ENCODE measurements around the gene RASSF3. TPM values are rescaled to one million over a fixed set of nuclear protein-coding genes. Genes with fewer than 3 reads are reported as not detected.
"Not testable (repeated sequence)": the region's sequence is repeated elsewhere in the genome, so short reads cannot be mapped to it uniquely, and the experiment has no call there.

The RASSF3 gene
- total RNA-seq, 1 donor from 2014 or later = 75.3 TPM

GRCh38 chr12:64688219-64688618, 77.9 kb downstream of the RASSF3 start:
- intact Hi-C loops (cut with micrococcal nuclease) = no loop called here

- intact Hi-C loops (cut with micrococcal nuclease) = no loop called here
Observed at GRCh38 chr12:64688715-64689114, 78.4 kb downstream of the RASSF3 start.

GRCh38 chr12:64690236-64690635, 79.9 kb downstream of the RASSF3 start:
- intact Hi-C loops (cut with micrococcal nuclease) = not testable (repeated sequence)

GRCh38 chr12:64691227-64691794, 81.0 kb downstream of the RASSF3 start:
- intact Hi-C loops (cut with micrococcal nuclease) = no loop called here

- intact Hi-C loops (cut with micrococcal nuclease) = no loop called here
Observed at GRCh38 chr12:64691795-64692583, 81.7 kb downstream of the RASSF3 start.

- intact Hi-C loops (cut with micrococcal nuclease) = no loop called here
Observed at GRCh38 chr12:64694130-64695040, 84.1 kb downstream of the RASSF3 start.

- intact Hi-C loops (cut with micrococcal nuclease) = no loop called here
Observed at GRCh38 chr12:64695550-64695949, 85.3 kb downstream of the RASSF3 start.

- intact Hi-C loops (cut with micrococcal nuclease) = no loop called here
Observed at GRCh38 chr12:64696080-64696741, 85.9 kb downstream of the RASSF3 start.

- intact Hi-C loops (cut with micrococcal nuclease) = no loop called here
Observed at GRCh38 chr12:64699504-64700115, 89.3 kb downstream of the RASSF3 start.

- intact Hi-C loops (cut with micrococcal nuclease) = no loop called here
Observed at GRCh38 chr12:64700532-64700931, 90.2 kb downstream of the RASSF3 start.

- intact Hi-C loops (cut with micrococcal nuclease) = no loop called here
Observed at GRCh38 chr12:64701283-64701682, 91.0 kb downstream of the RASSF3 start.

- intact Hi-C loops (cut with micrococcal nuclease) = no loop called here
Observed at GRCh38 chr12:64706306-64706705, 96.0 kb downstream of the RASSF3 start.

- intact Hi-C loops (cut with micrococcal nuclease) = no loop called here
Observed at GRCh38 chr12:64706857-64707256, 96.6 kb downstream of the RASSF3 start.

GRCh38 chr12:64707362-64707761, 97.1 kb downstream of the RASSF3 start:
- intact Hi-C loops (cut with micrococcal nuclease) = no loop called here

GRCh38 chr12:64707926-64708325, 97.6 kb downstream of the RASSF3 start:
- intact Hi-C loops (cut with micrococcal nuclease) = no loop called here

- intact Hi-C loops (cut with micrococcal nuclease) = no loop called here
Observed at GRCh38 chr12:64709429-64709828, 99.1 kb downstream of the RASSF3 start.

GRCh38 chr12:64713376-64713775, 103.1 kb downstream of the RASSF3 start:
- intact Hi-C loops (cut with micrococcal nuclease) = no loop called here

GRCh38 chr12:64714551-64714968, 104.3 kb downstream of the RASSF3 start:
- intact Hi-C loops (cut with micrococcal nuclease) = loop anchor here (2.0 kb wide), 1 partner anchor 16 kb away; no protein-coding TSS in a partner anchor

GRCh38 chr12:64716371-64716770, 106.1 kb downstream of the RASSF3 start:
- intact Hi-C loops (cut with micrococcal nuclease) = no loop called here

GRCh38 chr12:64716839-64717455, 106.7 kb downstream of the RASSF3 start:
- intact Hi-C loops (cut with micrococcal nuclease) = no loop called here

All from T-helper 2 cell treated with Interferon-gamma antibody and Interleukin-4, amounts not matched to agents 100 ng/mL and 5 ng/mL, for 36 hours (primary cell).